GM12891 (cell line): ENCODE results near the gene ESYT2.

ENCODE experiments used
- PAX5 ChIP-seq: IDR thresholded peaks from 2 replicates; pipeline ENCODE4 v1.6.1; 2011; ENCODE audit warnings: low read length, moderate library complexity, mild to moderate bottlenecking; ENCODE audit not compliant: insufficient read depth, severe bottlenecking
- POLR2A ChIP-seq: IDR thresholded peaks from 2 replicates; pipeline ENCODE4 v1.6.1; 2011; ENCODE audit warnings: low read depth, low read length, control low read depth
- POLR2AphosphoS5 ChIP-seq: IDR thresholded peaks from 2 replicates; pipeline ENCODE4 v1.6.1; 2011; ENCODE audit warnings: low read depth, low read length, control low read depth
- POU2F2 ChIP-seq: IDR thresholded peaks from 2 replicates; pipeline ENCODE4 v1.6.1; 2011; ENCODE audit warnings: low read depth, mild to moderate bottlenecking, control low read depth, low read length, moderate library complexity
- SPI1 ChIP-seq: IDR thresholded peaks from 2 replicates; pipeline ENCODE4 v1.6.1; 2011; ENCODE audit warnings: low read depth, low read length, control low read depth
- TAF1 ChIP-seq: IDR thresholded peaks from 2 replicates; pipeline ENCODE4 v1.6.1; 2011; ENCODE audit warnings: low read depth, low read length, control low read depth

DNA sequence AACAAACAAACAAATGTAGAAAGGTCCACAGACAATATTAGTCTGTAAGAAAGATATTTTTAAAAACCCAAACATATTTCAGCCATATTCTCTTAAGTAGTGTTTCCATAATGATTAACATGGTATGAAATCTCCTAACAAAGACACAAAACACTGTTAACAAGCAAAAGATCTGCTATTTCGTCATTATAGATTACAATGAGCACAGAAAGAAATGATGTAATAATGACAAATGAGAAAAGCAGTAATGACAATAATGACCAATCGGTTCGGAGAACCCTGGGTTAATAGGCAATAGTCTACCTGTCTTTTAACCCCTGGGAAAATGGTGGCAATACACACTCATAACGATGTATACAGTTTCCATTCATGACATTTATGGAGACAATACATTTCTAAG lies 85.2 kb downstream of the ESYT2 start:
- TF ChIP-seq TAF1 (no peak), POLR2A (no peak), POLR2AphosphoS5 (no peak), SPI1 (no peak), POU2F2 (no peak), PAX5 (no peak)
